ENCODE results near the gene VARS1.

DNA sequence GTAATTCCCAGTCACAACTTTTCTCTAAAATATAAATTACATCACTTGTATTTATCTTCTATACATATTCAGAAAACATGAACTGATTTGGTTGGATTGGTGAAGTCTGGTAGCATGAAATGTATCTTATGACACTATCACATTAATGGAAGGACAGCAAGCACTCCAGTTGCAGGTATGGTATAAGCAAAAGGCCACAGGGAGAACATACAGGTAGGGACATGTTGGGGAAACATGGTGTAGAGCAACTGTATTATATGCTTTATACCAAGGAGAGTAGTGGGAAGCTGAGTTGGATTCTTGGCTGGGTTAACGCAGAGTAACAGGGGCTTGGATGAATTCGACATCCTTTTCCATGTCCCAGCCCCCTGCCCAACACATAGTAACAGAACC, 1.4 kb upstream of the VARS1 start:
- TF ChIP-seq, protein P1, sequence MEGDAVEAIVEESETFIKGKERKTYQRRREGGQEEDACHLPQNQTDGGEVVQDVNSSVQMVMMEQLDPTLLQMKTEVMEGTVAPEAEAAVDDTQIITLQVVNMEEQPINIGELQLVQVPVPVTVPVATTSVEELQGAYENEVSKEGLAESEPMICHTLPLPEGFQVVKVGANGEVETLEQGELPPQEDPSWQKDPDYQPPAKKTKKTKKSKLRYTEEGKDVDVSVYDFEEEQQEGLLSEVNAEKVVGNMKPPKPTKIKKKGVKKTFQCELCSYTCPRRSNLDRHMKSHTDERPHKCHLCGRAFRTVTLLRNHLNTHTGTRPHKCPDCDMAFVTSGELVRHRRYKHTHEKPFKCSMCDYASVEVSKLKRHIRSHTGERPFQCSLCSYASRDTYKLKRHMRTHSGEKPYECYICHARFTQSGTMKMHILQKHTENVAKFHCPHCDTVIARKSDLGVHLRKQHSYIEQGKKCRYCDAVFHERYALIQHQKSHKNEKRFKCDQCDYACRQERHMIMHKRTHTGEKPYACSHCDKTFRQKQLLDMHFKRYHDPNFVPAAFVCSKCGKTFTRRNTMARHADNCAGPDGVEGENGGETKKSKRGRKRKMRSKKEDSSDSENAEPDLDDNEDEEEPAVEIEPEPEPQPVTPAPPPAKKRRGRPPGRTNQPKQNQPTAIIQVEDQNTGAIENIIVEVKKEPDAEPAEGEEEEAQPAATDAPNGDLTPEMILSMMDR (IDR thresholded peaks at IDR 0.05; ENCODE audit: low read depth, low read length) = no peak
- TF ChIP-seq EZH2phosphoT487 (IDR thresholded peaks at IDR 0.05; ENCODE audit: low read depth) = no peak
